GM20431 (cell line): ENCODE data around the gene FOXP1.

Experiments used
- in situ Hi-C: fragments of 300-500 bp; cut with MseI, MboI; formaldehyde crosslinking; loops from one replicate; pipeline ENCODE4 v1.15.0; 2020; ENCODE audit warnings: low sequenced_read_pairs; ENCODE audit not compliant: unreplicated experiment

FOXP1 gene

DNA sequence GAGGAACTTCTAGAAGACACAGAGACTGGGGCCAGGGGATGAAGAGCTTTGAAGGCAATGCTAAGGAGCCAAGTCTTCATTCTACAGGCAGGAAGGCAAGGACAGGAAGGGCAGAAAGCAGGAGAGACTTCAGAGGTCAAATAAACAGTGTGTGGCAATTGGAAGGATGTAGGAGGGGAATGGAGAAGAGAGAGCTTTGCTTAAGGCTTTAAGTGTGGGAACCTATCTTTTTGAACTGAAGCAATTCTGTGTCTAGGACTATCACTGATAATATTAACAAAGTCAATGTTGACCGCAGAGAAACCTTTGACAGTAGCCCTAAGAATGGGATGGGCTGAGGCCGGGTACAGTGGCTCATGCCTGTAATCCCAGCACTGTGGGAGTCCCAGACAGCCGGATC is 325.0 kb downstream of the FOXP1 start:
- in situ Hi-C loops: no loop called here

DNA sequence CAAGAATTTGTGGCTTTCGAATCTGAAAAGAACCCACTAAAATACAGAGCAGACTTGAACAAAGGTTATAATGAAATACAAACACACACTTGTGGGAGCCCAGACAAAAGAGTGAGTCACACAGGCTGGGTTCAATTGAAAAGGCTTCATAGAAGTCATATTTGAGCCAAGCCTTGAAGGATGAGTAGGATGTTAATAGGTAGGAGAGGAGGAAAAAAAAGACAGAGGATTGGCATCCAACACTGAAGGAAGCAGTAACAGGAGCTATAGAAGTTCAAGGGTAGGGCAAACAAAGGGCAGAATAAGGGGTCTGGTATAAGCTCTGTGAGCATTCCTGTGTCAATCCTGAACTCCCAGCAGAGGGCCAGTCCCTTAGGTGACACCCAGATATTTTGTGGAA is 325.4 kb downstream of the FOXP1 start:
- in situ Hi-C loops: no loop called here

DNA sequence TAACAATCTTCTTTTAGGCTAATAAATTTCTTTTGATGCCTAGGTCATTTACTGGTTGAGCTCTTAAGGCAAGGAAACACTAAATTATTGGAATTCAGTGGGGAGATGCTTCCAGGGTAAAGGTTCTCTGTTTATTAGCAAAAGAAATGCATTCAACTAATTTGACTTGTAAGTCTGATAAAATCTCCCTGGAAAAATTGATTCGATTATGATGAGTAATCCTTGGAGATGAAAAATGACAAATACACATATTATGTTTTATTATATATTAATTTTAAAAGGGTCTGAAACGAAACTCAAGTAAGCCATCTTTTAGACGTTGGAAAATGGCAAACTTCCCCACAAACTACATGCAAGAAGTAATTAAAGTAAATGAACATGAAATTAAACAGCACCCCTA is 328.0 kb downstream of the FOXP1 start:
- in situ Hi-C loops: no loop called here

GRCh38 chr3:71254281-71255057 is 329.1 kb downstream of the FOXP1 start:
- in situ Hi-C loops: no loop called here

DNA sequence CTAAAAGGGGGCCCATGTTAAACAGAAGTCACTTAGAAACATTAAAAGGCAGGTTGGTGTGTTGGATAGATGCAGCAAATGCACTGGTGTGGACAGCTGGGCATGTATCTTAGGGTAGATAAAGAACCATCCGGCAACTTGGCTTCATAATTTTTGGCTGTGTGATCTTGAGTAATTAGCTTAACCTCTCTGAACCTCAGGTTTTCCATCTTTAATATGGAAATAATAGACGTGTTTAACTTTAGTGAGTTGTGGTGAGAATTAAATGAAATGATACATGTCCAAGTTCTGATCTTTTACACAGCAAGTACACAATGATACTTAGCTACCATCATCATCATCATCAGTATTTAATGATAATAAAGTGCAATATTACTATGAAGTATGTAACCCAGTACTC is 330.4 kb downstream of the FOXP1 start:
- in situ Hi-C loops: no loop called here

DNA sequence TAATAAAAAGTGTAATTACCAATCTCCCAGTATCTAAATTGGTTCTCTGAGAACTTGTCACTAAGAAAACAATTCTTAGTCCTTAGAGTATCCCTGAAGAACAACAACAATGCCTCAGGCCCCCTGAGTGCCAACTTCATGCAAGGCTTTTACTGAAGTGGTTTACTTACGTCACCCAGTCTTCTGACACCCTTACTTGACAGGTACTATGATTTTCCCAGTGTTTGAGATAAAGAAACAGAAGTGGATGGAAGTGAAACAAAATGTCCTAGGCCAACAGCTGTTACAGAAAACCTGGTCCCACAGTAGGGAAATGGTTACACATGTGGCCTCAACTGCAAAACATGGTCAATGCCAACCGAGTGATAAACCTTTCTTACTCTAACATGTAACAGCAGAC is 331.1 kb downstream of the FOXP1 start:
- in situ Hi-C loops: no loop called here

GRCh38 chr3:71251156-71251775 is 332.3 kb downstream of the FOXP1 start:
- in situ Hi-C loops: no loop called here

- in situ Hi-C loops: no loop called here
These were observed 333.5 kb downstream of the FOXP1 start for GRCh38 chr3:71250026-71250425.

GRCh38 chr3:71247958-71248335 is 335.6 kb downstream of the FOXP1 start:
- in situ Hi-C loops: no loop called here

GRCh38 chr3:71247221-71247957 is 336.1 kb downstream of the FOXP1 start:
- in situ Hi-C loops: no loop called here

GRCh38 chr3:71245971-71246880 is 337.3 kb downstream of the FOXP1 start:
- in situ Hi-C loops: no loop called here

GRCh38 chr3:71244826-71245488 is 338.6 kb downstream of the FOXP1 start:
- in situ Hi-C loops: no loop called here

DNA sequence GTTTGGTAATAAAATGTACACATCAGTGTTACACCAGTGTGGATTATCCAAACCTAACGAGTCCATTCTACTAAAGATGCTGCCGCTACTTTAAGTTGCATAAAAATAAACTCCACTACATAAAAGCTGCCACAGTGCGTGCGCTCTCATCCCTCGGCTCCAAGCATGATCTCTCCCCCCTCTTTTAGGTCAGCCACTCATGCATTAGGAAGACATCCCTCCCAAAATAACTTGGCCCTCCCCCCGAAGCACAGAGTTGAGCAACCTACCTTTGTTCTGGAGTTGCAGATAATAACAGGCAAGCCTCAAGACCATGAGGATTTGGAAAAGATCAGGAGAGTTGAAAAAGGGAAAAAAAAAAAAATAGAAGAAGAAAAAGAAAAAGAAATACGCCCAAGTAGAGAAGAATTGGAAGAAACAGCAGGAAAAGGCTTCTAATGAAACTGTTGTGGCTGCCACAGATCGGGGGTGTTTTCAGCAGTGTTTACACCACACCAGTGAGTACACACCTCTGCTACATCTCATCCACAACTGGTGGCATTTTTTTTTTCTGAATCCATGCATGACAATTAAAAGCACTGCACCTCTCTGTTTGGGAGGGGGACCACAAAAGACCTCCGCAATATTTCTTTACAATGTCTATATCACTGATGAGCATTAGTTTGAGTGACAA is 339.2 kb downstream of the FOXP1 start:
- in situ Hi-C loops: no loop called here

DNA sequence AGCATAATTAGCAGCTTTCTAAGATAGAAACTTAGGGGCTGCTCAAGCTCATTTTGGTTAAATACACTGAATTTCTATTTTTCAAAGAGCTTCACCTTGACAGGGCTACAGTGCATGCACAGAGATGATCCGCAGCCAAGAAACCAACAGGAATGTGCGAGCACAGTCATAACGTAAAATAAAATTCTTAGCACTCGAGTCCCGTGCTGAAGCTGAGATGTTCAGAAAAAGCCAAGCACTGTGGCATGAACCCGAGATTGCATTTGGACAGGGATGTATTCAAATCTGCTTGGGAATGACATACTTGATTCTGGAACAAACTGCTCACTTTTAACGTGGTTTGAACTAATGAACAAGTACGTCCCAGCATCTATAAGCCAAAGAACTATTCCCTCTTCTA is 340.3 kb downstream of the FOXP1 start:
- in situ Hi-C loops: no loop called here

- in situ Hi-C loops: no loop called here
These were observed 341.5 kb downstream of the FOXP1 start for GRCh38 chr3:71241981-71242560.

DNA sequence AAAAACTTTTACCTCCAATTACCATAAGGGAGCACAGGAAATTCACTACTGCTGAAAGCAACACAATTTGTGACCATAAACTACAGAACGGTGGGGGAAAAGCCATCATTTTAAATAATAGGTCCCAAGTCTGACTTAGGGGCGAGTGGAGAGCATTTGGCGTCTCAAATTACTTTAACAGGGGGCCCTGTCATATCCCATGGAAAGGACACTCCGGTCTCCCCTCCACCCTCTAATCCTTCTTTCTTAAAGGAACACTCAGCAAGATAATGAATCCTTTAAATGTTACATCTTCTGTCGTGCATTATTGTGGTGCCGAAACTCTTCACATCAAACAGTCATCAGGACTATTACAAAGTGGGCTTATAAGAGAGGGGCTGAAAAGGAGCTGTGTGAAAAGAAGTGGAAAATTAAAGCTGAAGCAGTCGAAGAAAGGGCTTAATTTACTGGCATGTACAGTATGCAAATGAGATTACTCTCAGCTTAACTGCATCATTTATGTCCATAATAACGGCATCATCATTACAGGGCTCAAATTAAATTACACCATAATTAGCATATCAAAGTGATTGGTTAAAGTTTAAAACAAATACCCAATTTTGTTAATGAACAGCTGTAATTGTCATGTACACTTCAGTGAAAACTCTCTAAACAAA is 342.2 kb downstream of the FOXP1 start:
- in situ Hi-C loops: no loop called here

DNA sequence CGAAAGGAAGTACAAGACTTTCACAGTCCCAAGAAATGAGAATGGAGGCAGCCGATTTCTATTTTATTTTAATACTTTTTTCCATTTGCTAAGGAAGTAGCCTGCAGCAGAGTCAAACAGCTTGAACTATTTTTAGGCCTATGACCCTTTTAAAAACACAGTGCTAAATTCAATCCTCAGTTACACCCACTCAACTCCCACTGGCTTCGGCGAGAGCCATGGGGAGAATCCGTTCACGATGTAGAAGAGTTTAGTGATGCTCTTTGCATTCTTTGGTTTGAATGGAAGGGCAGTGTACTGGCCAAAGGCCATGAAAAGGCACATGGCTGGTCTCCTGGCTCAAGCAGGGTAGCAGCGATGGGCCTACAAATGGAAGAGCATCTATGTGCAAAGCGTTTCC is 343.5 kb downstream of the FOXP1 start:
- in situ Hi-C loops: no loop called here

DNA sequence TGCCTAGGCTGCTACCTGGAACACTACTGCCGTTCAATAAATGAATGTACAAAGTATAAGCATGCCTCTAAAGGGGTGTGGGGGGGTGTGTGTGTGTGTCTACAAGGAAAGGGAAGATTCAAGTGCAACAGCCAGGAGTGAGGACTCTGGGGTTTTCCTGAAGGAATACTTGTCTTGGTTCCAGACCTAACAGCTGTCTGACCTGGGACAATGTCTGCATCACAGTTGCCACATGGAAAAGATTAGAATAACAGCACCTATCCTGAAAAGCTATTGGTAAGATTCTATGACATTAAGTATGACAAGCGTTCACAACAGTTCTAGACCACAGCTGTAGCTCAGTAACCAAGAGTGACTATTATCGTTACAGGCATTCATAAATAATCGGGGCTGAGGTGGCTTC is 345.2 kb downstream of the FOXP1 start:
- in situ Hi-C loops: no loop called here
